Muscle layer of duodenum (tissue), 2 donors: ENCODE data around the gene ADGRL3.

Experiments
- H3K27ac ChIP-seq: one replicate; pipeline ENCODE4 v1.7.0; 2013; ENCODE audit warnings: mild to moderate bottlenecking, low read length
- H3K27me3 ChIP-seq: one replicate; pipeline ENCODE4 v1.7.0; 2013; ENCODE audit warnings: low read depth, mild to moderate bottlenecking, control low read depth, low read length
- H3K36me3 ChIP-seq, 2 donors: one replicate each; pipeline ENCODE4 v1.7.0; 2013; ENCODE audit warnings: low read length in 2 of 2, control low read depth in 1 of 2, mild to moderate bottlenecking in 1 of 2; ENCODE audit not compliant: insufficient read depth in 2 of 2, control insufficient read depth in 1 of 2
- H3K4me1 ChIP-seq, 2 donors: one replicate each; pipeline ENCODE4 v1.7.0; 2013; ENCODE audit warnings: low read length in 2 of 2, mild to moderate bottlenecking in 2 of 2, control low read depth in 1 of 2, moderate library complexity in 1 of 2; ENCODE audit not compliant: insufficient read depth in 2 of 2, control insufficient read depth in 1 of 2
- H3K4me3 ChIP-seq, 2 donors: one replicate each; pipeline ENCODE4 v1.7.0; 2013; ENCODE audit warnings: low read length in 2 of 2, low read depth in 1 of 2, mild to moderate bottlenecking in 1 of 2
- H3K9me3 ChIP-seq, 2 donors: one replicate each; pipeline ENCODE4 v1.7.0; 2013; ENCODE audit warnings: low read length in 2 of 2, control low read depth in 1 of 2, mild to moderate bottlenecking in 1 of 2; ENCODE audit not compliant: control insufficient read depth in 1 of 2
- donor health status: healthy.

The ADGRL3 gene

GRCh38 chr4:61786211-61786610 lies 586.1 kb downstream of the ADGRL3 start:
- H3K4me1 ChIP-seq, result no peaks in the 10 kb centered on the region
- no peaks in the 10 kb centered on the region for H3K27me3 ChIP-seq
- no peak overlapping the region for H3K4me3 ChIP-seq
- H3K9me3 ChIP-seq, result peaks cover 0 to under 1% of the 10 kb centered on the region in 2 donors
- H3K27ac ChIP-seq, result no peak overlapping the region
- H3K36me3 ChIP-seq, result no peaks in the 10 kb centered on the region

- Histone ChIP-seq H3K27me3 (no peaks in the 10 kb centered on the region), H3K9me3 (peaks cover 0 to 8% of the 10 kb centered on the region in 2 donors), H3K4me1 (no peaks in the 10 kb centered on the region), H3K4me3 (no peak overlapping the region), H3K27ac (no peak overlapping the region), H3K36me3 (no peaks in the 10 kb centered on the region)
These were observed 595.9 kb downstream of the ADGRL3 start for GRCh38 chr4:61795998-61796397.

- no peaks in the 10 kb centered on the region for H3K27me3 ChIP-seq
- H3K36me3 ChIP-seq, result no peaks in the 10 kb centered on the region
- H3K9me3 ChIP-seq, result no peaks in the 10 kb centered on the region
- H3K4me3 ChIP-seq, result no peak overlapping the region
- H3K4me1 ChIP-seq, result no peaks in the 10 kb centered on the region
- H3K27ac ChIP-seq, result no peak overlapping the region
These were observed 599.7 kb downstream of the ADGRL3 start for GRCh38 chr4:61799794-61800193.

- Histone ChIP-seq H3K27me3 (no peaks in the 10 kb centered on the region), H3K36me3 (no peaks in the 10 kb centered on the region), H3K4me1 (no peaks in the 10 kb centered on the region), H3K9me3 (no peaks in the 10 kb centered on the region), H3K4me3 (no peak overlapping the region), H3K27ac (no peak overlapping the region)
These were observed 605.1 kb downstream of the ADGRL3 start for GRCh38 chr4:61805227-61805626.

- Histone ChIP-seq H3K9me3 (no peaks in the 10 kb centered on the region), H3K4me1 (no peaks in the 10 kb centered on the region), H3K4me3 (no peak overlapping the region), H3K36me3 (no peaks in the 10 kb centered on the region), H3K27ac (no peak overlapping the region), H3K27me3 (no peaks in the 10 kb centered on the region)
These were observed 605.9 kb downstream of the ADGRL3 start for GRCh38 chr4:61805979-61806378.

GRCh38 chr4:61812171-61812570 lies 612.0 kb downstream of the ADGRL3 start:
- H3K4me1 ChIP-seq, result no peaks in the 10 kb centered on the region
- H3K27me3 ChIP-seq, result no peaks in the 10 kb centered on the region
- no peak overlapping the region for H3K4me3 ChIP-seq
- no peaks in the 10 kb centered on the region for H3K36me3 ChIP-seq
- peaks cover 0 to 2% of the 10 kb centered on the region in 2 donors for H3K9me3 ChIP-seq
- H3K27ac ChIP-seq, result no peak overlapping the region

GRCh38 chr4:61817071-61817470 lies 616.9 kb downstream of the ADGRL3 start:
- Histone ChIP-seq H3K27ac (no peak overlapping the region), H3K9me3 (peaks cover 0 to 7% of the 10 kb centered on the region in 2 donors), H3K4me3 (peak overlapping the region in 1 of 2 donors; percentile 24), H3K36me3 (no peaks in the 10 kb centered on the region), H3K27me3 (no peaks in the 10 kb centered on the region), H3K4me1 (no peaks in the 10 kb centered on the region)

- Histone ChIP-seq H3K9me3 (peaks cover 0 to 7% of the 10 kb centered on the region in 2 donors), H3K4me3 (no peak overlapping the region), H3K27ac (no peak overlapping the region), H3K4me1 (no peaks in the 10 kb centered on the region), H3K27me3 (no peaks in the 10 kb centered on the region), H3K36me3 (no peaks in the 10 kb centered on the region)
These were observed 620.0 kb downstream of the ADGRL3 start for GRCh38 chr4:61820136-61820535.

GRCh38 chr4:61824454-61824853 lies 624.3 kb downstream of the ADGRL3 start:
- H3K9me3 ChIP-seq, result no peaks in the 10 kb centered on the region
- H3K4me1 ChIP-seq, result no peaks in the 10 kb centered on the region
- no peaks in the 10 kb centered on the region for H3K36me3 ChIP-seq
- H3K4me3 ChIP-seq, result no peak overlapping the region
- no peaks in the 10 kb centered on the region for H3K27me3 ChIP-seq
- no peak overlapping the region for H3K27ac ChIP-seq

- H3K27ac ChIP-seq, result no peak overlapping the region
- no peaks in the 10 kb centered on the region for H3K4me1 ChIP-seq
- no peak overlapping the region for H3K4me3 ChIP-seq
- H3K27me3 ChIP-seq, result no peaks in the 10 kb centered on the region
- no peaks in the 10 kb centered on the region for H3K9me3 ChIP-seq
- H3K36me3 ChIP-seq, result no peaks in the 10 kb centered on the region
These were observed 627.8 kb downstream of the ADGRL3 start for GRCh38 chr4:61827907-61828391.

GRCh38 chr4:61828960-61829359 lies 628.8 kb downstream of the ADGRL3 start:
- Histone ChIP-seq H3K4me1 (no peaks in the 10 kb centered on the region), H3K4me3 (no peak overlapping the region), H3K27ac (no peak overlapping the region), H3K36me3 (no peaks in the 10 kb centered on the region), H3K9me3 (no peaks in the 10 kb centered on the region), H3K27me3 (no peaks in the 10 kb centered on the region)

- no peak overlapping the region for H3K27ac ChIP-seq
- H3K36me3 ChIP-seq, result no peaks in the 10 kb centered on the region
- H3K9me3 ChIP-seq, result no peaks in the 10 kb centered on the region
- H3K27me3 ChIP-seq, result no peaks in the 10 kb centered on the region
- no peaks in the 10 kb centered on the region for H3K4me1 ChIP-seq
- H3K4me3 ChIP-seq, result no peak overlapping the region
These were observed 631.9 kb downstream of the ADGRL3 start for GRCh38 chr4:61831987-61832386.
